ENCODE results near the gene CACNG7. TPM values are rescaled to one million over a fixed set of nuclear protein-coding genes. Genes with fewer than 3 reads are reported as not detected.

Gene CACNG7
- total RNA-seq, 1 experiment from 2014 or later: not detected

GRCh38 chr19:53916004-53916403 lies 6.9 kb downstream of the CACNG7 start:
- Mint-ChIP-seq H3K27me3 (ENCODE audit: insufficient read depth, unreplicated experiment) (peaks cover 4% of the 10 kb centered on the region), H3K36me3 (ENCODE audit: insufficient read depth, unreplicated experiment) (no peaks in the 10 kb centered on the region), H3K4me3 (ENCODE audit: unreplicated experiment) (no peak overlapping the region), H3K9me3 (ENCODE audit: unreplicated experiment) (no peaks in the 10 kb centered on the region), H3K4me1 (ENCODE audit: low read depth, unreplicated experiment) (no peaks in the 10 kb centered on the region), H3K27ac (ENCODE audit: unreplicated experiment) (no peak overlapping the region)
- intact Hi-C loops (cut with micrococcal nuclease; ENCODE audit: unreplicated experiment): no loop called here
- no peak for DNase-seq
- no TSS peak for BruUV-seq (replicated peaks)
- no peaks in the 10 kb centered on the region for H3K9me3 ChIP-seq
- TF ChIP-seq CTCF (IDR thresholded peaks at IDR 0.05; ENCODE audit: insufficient read depth in 1 of 2, low read depth in 1 of 2, low read length in 1 of 2, severe bottlenecking in 1 of 2, unreplicated experiment in 1 of 2): no peak
- ChIA-PET CTCF (no interaction called here), POLR2A (no interaction called here)
- no peaks in the 10 kb centered on the region for H3K27me3 ChIP-seq (replicated peaks; ENCODE audit: control insufficient read depth, insufficient read depth, low read length)
- no peak overlapping the region for H3K4me3 ChIP-seq (ENCODE audit: low read depth, low read length)
- H3K36me3 ChIP-seq (ENCODE audit: control insufficient read depth, insufficient read depth, low read length): no peaks in the 10 kb centered on the region
- H3K4me1 ChIP-seq: no peaks in the 10 kb centered on the region

- H3K27me3 ChIP-seq (replicated peaks; ENCODE audit: control insufficient read depth, insufficient read depth, low read length): no peaks in the 10 kb centered on the region
- no peaks in the 10 kb centered on the region for H3K9me3 ChIP-seq
- no peak for DNase-seq
- Mint-ChIP-seq H3K4me3 (ENCODE audit: unreplicated experiment) (no peak overlapping the region), H3K36me3 (ENCODE audit: insufficient read depth, unreplicated experiment) (no peaks in the 10 kb centered on the region), H3K4me1 (ENCODE audit: low read depth, unreplicated experiment) (no peaks in the 10 kb centered on the region), H3K27me3 (ENCODE audit: insufficient read depth, unreplicated experiment) (no peaks in the 10 kb centered on the region), H3K9me3 (ENCODE audit: unreplicated experiment) (no peaks in the 10 kb centered on the region), H3K27ac (ENCODE audit: unreplicated experiment) (no peak overlapping the region)
- BruUV-seq (replicated peaks): no TSS peak
- intact Hi-C loops (cut with micrococcal nuclease; ENCODE audit: unreplicated experiment): no loop called here
- CTCF ChIA-PET: no interaction called here
- H3K36me3 ChIP-seq (ENCODE audit: control insufficient read depth, insufficient read depth, low read length): no peaks in the 10 kb centered on the region
- POLR2A ChIA-PET: no interaction called here
- no peak for TF ChIP-seq CTCF (IDR thresholded peaks at IDR 0.05; ENCODE audit: insufficient read depth in 1 of 2, low read depth in 1 of 2, low read length in 1 of 2, severe bottlenecking in 1 of 2, unreplicated experiment in 1 of 2)
- no peaks in the 10 kb centered on the region for H3K4me1 ChIP-seq
- no peak overlapping the region for H3K4me3 ChIP-seq (ENCODE audit: low read depth, low read length)
Measured at GRCh38 chr19:53917356-53917755, 8.3 kb downstream of the CACNG7 start.

- BruUV-seq (replicated peaks): no TSS peak
- H3K9me3 Mint-ChIP-seq (ENCODE audit: unreplicated experiment): no peaks in the 10 kb centered on the region
- H3K36me3 Mint-ChIP-seq (ENCODE audit: insufficient read depth, unreplicated experiment): no peaks in the 10 kb centered on the region
- H3K4me3 Mint-ChIP-seq (ENCODE audit: unreplicated experiment): no peak overlapping the region
- ChIA-PET CTCF (no interaction called here), POLR2A (no interaction called here)
- peak; percentile 39 to 41 for DNase-seq
- Histone ChIP-seq H3K27me3 (replicated peaks; ENCODE audit: control insufficient read depth, insufficient read depth, low read length) (no peaks in the 10 kb centered on the region), H3K9me3 (no peaks in the 10 kb centered on the region), H3K36me3 (ENCODE audit: control insufficient read depth, insufficient read depth, low read length) (no peaks in the 10 kb centered on the region), H3K4me1 (no peaks in the 10 kb centered on the region), H3K4me3 (ENCODE audit: low read depth, low read length) (no peak overlapping the region)
- H3K27me3 Mint-ChIP-seq (ENCODE audit: insufficient read depth, unreplicated experiment): no peaks in the 10 kb centered on the region
- TF ChIP-seq CTCF (IDR thresholded peaks at IDR 0.05; ENCODE audit: insufficient read depth in 1 of 2, low read depth in 1 of 2, low read length in 1 of 2, severe bottlenecking in 1 of 2, unreplicated experiment in 1 of 2): no peak
- intact Hi-C loops (cut with micrococcal nuclease; ENCODE audit: unreplicated experiment): no loop called here
- no peaks in the 10 kb centered on the region for H3K4me1 Mint-ChIP-seq (ENCODE audit: low read depth, unreplicated experiment)
- H3K27ac Mint-ChIP-seq (ENCODE audit: unreplicated experiment): no peak overlapping the region
Measured at GRCh38 chr19:53927739-53928138, 18.7 kb downstream of the CACNG7 start.

Measured in Caco-2 (cell line).